ENCODE measurements around the gene MND1. TPM values are rescaled to one million over a fixed set of nuclear protein-coding genes. Genes with fewer than 3 reads are reported as not detected.

Gene MND1
- total RNA-seq, 1 donor from 2014 or later = 74.6 TPM

DNA sequence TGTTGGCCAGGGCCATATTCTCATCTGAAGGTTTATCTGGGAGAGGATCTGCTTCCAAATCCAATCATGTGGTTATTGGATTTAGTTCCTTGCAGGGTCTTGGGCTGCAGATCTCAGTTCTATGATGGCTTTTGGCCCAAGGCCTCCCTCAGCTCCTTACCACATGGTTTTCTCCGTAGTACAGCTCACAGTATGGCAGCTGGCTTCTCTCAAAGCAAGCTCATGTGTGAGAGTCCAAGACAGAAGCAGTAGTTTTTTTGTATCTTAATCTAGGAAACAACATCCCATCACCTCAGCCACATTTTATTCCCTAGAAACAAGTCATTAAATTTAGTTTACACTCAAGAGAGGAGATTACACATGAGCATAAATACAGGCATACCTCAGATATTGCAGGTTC is 24.5 kb downstream of the MND1 start:
- TF ChIP-seq, protein P1, sequence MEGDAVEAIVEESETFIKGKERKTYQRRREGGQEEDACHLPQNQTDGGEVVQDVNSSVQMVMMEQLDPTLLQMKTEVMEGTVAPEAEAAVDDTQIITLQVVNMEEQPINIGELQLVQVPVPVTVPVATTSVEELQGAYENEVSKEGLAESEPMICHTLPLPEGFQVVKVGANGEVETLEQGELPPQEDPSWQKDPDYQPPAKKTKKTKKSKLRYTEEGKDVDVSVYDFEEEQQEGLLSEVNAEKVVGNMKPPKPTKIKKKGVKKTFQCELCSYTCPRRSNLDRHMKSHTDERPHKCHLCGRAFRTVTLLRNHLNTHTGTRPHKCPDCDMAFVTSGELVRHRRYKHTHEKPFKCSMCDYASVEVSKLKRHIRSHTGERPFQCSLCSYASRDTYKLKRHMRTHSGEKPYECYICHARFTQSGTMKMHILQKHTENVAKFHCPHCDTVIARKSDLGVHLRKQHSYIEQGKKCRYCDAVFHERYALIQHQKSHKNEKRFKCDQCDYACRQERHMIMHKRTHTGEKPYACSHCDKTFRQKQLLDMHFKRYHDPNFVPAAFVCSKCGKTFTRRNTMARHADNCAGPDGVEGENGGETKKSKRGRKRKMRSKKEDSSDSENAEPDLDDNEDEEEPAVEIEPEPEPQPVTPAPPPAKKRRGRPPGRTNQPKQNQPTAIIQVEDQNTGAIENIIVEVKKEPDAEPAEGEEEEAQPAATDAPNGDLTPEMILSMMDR (IDR thresholded peaks at IDR 0.05) = no peak
- TF ChIP-seq EZH2phosphoT487 (IDR thresholded peaks at IDR 0.05) = no peak
- TF ChIP-seq EZH2 (IDR thresholded peaks at IDR 0.05) = no peak

DNA sequence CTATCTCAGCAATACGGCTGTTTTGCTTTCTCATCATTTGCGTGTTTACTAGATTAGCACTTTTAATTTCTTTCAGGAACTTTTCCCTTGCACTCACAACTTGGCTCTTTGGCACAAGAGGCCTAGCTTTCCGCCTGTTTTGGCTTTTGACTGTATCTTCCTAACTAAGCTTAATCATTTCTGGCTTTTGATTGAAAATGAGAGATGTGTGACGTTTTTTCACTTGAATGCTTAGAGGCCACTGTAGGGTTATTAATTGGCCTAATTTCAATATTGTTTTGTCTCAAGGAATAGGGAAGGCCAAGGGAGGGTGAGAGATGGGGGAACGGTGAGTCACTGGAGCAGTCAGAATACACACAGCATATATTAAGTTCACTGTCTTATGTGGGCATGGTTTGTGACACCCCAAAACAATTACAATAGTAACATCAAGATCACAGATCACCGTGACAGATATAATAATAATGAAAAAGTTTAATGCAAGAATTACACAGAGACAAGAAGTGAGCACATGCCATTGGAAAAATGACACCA is 27.3 kb downstream of the MND1 start:
- DNase-seq (ENCODE audit: low spot score) = no peak
- TF ChIP-seq EZH2 (IDR thresholded peaks at IDR 0.05) (no peak), EZH2phosphoT487 (IDR thresholded peaks at IDR 0.05) (no peak)
- TF ChIP-seq, protein P1 (IDR thresholded peaks at IDR 0.05) = no peak
- H3K9ac ChIP-seq = no peak overlapping the region
- no peak overlapping the region for H3K4me2 ChIP-seq
- no peaks in the 10 kb centered on the region for H3K79me2 ChIP-seq (ENCODE audit: low read depth)
- H3K36me3 Mint-ChIP-seq = peaks cover 41% of the 10 kb centered on the region
- H3K36me3 ChIP-seq = no peaks in the 10 kb centered on the region
- H3F3A ChIP-seq (ENCODE audit: low read depth) = no peaks in the 10 kb centered on the region
- H3K4me3 ChIP-seq = no peak overlapping the region
- no peaks in the 10 kb centered on the region for H3K4me1 ChIP-seq
- H3K27ac ChIP-seq = no peak overlapping the region
- no peaks in the 10 kb centered on the region for H3K4me1 Mint-ChIP-seq
- H3K27me3 ChIP-seq = no peaks in the 10 kb centered on the region
- no peak overlapping the region for H2AFZ ChIP-seq (replicated peaks)
- peaks cover 12% of the 10 kb centered on the region for H3K9me3 Mint-ChIP-seq
- no peaks in the 10 kb centered on the region for H3K9me3 ChIP-seq (ENCODE audit: low read depth)
- H3K4me3 Mint-ChIP-seq = no peak overlapping the region
- no peak overlapping the region for H3K27ac Mint-ChIP-seq
- no peaks in the 10 kb centered on the region for H4K20me1 ChIP-seq (ENCODE audit: low read depth)
- H3K27me3 Mint-ChIP-seq (ENCODE audit: insufficient read depth, low read depth) = no peaks in the 10 kb centered on the region

More for the DNA sequence above, 24.5 kb downstream of the MND1 start:
- Mint-ChIP-seq H3K4me1 (no peaks in the 10 kb centered on the region), H3K36me3 (peaks cover 43% of the 10 kb centered on the region), H3K4me3 (no peak overlapping the region), H3K9me3 (peaks cover 12% of the 10 kb centered on the region), H3K27me3 (ENCODE audit: insufficient read depth, low read depth) (no peaks in the 10 kb centered on the region), H3K27ac (no peak overlapping the region)
- no peak overlapping the region for H3K4me3 ChIP-seq
- H3K27ac ChIP-seq = no peak overlapping the region
- H3K79me2 ChIP-seq (ENCODE audit: low read depth) = no peaks in the 10 kb centered on the region
- H3K4me1 ChIP-seq = no peaks in the 10 kb centered on the region
- H3K27me3 ChIP-seq = no peaks in the 10 kb centered on the region
- no peaks in the 10 kb centered on the region for H4K20me1 ChIP-seq (ENCODE audit: low read depth)
- DNase-seq (ENCODE audit: low spot score) = no peak
- no peak overlapping the region for H2AFZ ChIP-seq (replicated peaks)
- no peak overlapping the region for H3K9ac ChIP-seq
- H3K36me3 ChIP-seq = no peaks in the 10 kb centered on the region
- no peaks in the 10 kb centered on the region for H3K9me3 ChIP-seq (ENCODE audit: low read depth)
- no peak overlapping the region for H3K4me2 ChIP-seq
- no peaks in the 10 kb centered on the region for H3F3A ChIP-seq (ENCODE audit: low read depth)

DNA sequence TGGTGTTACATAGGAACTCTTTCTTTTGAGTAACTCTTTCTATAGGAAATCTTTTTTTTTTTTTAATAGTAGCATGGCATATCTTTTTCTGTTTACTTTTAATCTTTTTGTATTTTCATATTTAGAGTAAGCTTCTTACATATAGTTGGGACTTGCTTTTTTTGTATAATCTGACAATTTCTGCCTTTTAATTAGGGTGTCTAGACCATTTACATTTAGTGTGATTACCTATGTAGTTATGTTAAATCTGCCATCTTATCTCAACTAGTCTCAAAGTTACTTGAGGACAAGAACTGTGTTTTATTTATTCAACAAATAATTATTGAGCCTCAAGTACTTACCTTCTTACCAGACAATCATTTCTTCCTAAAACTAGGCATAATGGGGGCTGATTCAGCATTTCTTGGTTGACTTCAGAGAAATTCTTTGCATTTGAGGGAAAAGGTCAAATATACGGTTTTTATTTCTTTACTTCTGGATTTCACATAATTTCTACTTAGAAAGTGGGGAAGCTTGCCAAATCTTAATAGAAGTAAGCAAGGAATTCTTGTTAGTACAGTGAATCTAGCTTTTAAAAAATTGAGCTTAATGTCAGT is 28.6 kb downstream of the MND1 start:
- Histone ChIP-seq H3K4me3 (no peak overlapping the region), H3K79me2 (ENCODE audit: low read depth) (no peaks in the 10 kb centered on the region), H3K27ac (no peak overlapping the region), H3F3A (ENCODE audit: low read depth) (no peaks in the 10 kb centered on the region), H3K4me1 (no peaks in the 10 kb centered on the region), H3K36me3 (no peaks in the 10 kb centered on the region), H4K20me1 (ENCODE audit: low read depth) (no peaks in the 10 kb centered on the region), H2AFZ (replicated peaks) (no peak overlapping the region), H3K27me3 (no peaks in the 10 kb centered on the region), H3K9ac (no peak overlapping the region), H3K4me2 (no peak overlapping the region), H3K9me3 (ENCODE audit: low read depth) (no peaks in the 10 kb centered on the region)
- TF ChIP-seq EZH2 (IDR thresholded peaks at IDR 0.05) (no peak), EZH2phosphoT487 (IDR thresholded peaks at IDR 0.05) (no peak)
- TF ChIP-seq, protein P1 (IDR thresholded peaks at IDR 0.05) = no peak
- DNase-seq (ENCODE audit: low spot score) = no peak
- Mint-ChIP-seq H3K27me3 (ENCODE audit: insufficient read depth, low read depth) (no peaks in the 10 kb centered on the region), H3K9me3 (peaks cover 12% of the 10 kb centered on the region), H3K36me3 (peaks cover 34% of the 10 kb centered on the region), H3K27ac (no peak overlapping the region), H3K4me1 (no peaks in the 10 kb centered on the region), H3K4me3 (no peak overlapping the region)

All from neural progenitor cell (in vitro differentiated cells).